Omental fat pad (tissue), 4 donors: Measurements from ENCODE around the gene C2CD4D. TPM values are rescaled to one million over a fixed set of nuclear protein-coding genes. Genes with fewer than 3 reads are reported as not detected.

Experiments used
- ATAC-seq: fragments of 150-250 bp; one replicate; pipeline ENCODE4 v1.9.1; 2016; ENCODE audit warnings: mild to moderate bottlenecking, moderate library complexity; ENCODE audit not compliant: low FRiP score
- DNase-seq: peaks from one replicate; pipeline ENCODE4 v3.0.0-alpha.2; 2019; ENCODE audit warnings: low spot score
- CTCF ChIP-seq, 3 donors: fragments of 450-650 bp; IDR thresholded peaks; one replicate each; pipeline ENCODE4 v1.5.1; 2016 to 2017; ENCODE audit warnings: antibody characterized with exemption in 3 of 3, mild to moderate bottlenecking in 3 of 3, moderate library complexity in 2 of 3
- total RNA-seq, 4 donors: library from RNA; depleted of rRNA; stranded (reverse); fragments of >200 nt; gene quantifications; one replicate each; pipeline ENCODE4 v1.1.0, GENCODE V29; 2016

Gene C2CD4D
- total RNA-seq, 4 donors from 2014 or later = 1.9 TPM; not detected in 3

- no peak for DNase-seq
- no peak for TF ChIP-seq CTCF (IDR thresholded peaks at IDR 0.05)
- no peak for ATAC-seq
Measured at GRCh38 chr1:151828921-151829320, 10.7 kb downstream of the C2CD4D start.

DNA sequence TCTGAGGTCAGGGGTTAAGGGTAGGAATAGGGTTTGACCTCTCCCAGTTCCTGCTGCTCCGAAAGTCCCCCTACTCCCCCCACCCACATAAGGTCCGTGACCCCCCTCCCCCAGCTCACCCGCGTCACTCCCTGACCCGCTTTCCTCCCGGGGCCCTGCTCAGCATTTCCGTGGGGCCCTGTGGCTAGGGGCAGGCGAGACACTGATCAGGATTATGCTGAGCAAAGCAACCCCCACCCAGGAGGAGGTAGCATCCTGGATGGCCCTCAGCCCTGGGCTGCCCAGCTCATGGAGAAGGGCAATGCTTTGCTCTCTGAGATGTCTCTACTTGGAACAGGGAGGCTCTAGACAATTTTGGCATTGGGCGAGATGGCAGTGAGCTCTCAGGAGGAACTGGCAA is 11.8 kb downstream of the C2CD4D start:
- TF ChIP-seq CTCF (IDR thresholded peaks at IDR 0.05) = no peak
- DNase-seq (no peak), ATAC-seq (no peak)

GRCh38 chr1:151825751-151826660 is 13.6 kb downstream of the C2CD4D start:
- DNase-seq (no peak), ATAC-seq (no peak)
- no peak for TF ChIP-seq CTCF (IDR thresholded peaks at IDR 0.05)

GRCh38 chr1:151825204-151825603 is 14.4 kb downstream of the C2CD4D start:
- TF ChIP-seq CTCF (IDR thresholded peaks at IDR 0.05) = no peak
- ATAC-seq (no peak), DNase-seq (no peak)

GRCh38 chr1:151823175-151823574 is 16.4 kb downstream of the C2CD4D start:
- no peak for TF ChIP-seq CTCF (IDR thresholded peaks at IDR 0.05)
- DNase-seq (no peak), ATAC-seq (no peak)

GRCh38 chr1:151822404-151822803 is 17.2 kb downstream of the C2CD4D start:
- ATAC-seq (no peak), DNase-seq (no peak)
- TF ChIP-seq CTCF (IDR thresholded peaks at IDR 0.05) = no peak

DNA sequence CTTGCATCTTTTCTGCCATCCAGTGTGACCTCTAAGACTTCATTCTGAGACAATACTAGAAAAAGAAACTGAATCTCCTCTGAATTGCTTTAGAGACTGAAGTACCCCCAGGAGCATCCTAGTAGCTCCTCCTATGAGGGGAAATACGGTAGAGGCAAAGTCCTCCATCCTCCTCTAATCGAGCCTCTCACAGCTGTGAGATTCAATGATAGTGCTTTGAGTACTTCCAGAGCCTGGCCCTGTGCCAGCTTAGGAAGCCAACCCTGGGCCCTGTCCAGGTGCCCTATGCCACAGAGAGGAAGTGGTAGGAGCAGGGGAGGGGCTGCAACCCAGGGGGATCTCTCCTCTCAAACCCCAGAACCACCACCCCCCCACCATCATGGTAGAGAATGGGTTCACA is 18.7 kb downstream of the C2CD4D start:
- DNase-seq (no peak), ATAC-seq (no peak)
- TF ChIP-seq CTCF (IDR thresholded peaks at IDR 0.05) = no peak
